NCI-H1105 treated with DMSO at 0.1 percent for 48 hours (cell line): Measurements from ENCODE around the gene BNC2.
A peak's percentile ranks its signal among the peaks of the same experiment; 100 is the strongest.

Experiments used
- DNase-seq: peaks from one replicate; lab custom pipeline; 2025; lab: John Stamatoyannopoulos, UW

BNC2 gene

GRCh38 chr9:16712787-16713186 lies 157.7 kb downstream of the BNC2 start:
- no peak for DNase-seq

- DNase-seq: no peak
Observed at GRCh38 chr9:16710888-16711287, 159.6 kb downstream of the BNC2 start.

- no peak for DNase-seq
Observed at GRCh38 chr9:16709924-16710323, 160.5 kb downstream of the BNC2 start.

- DNase-seq: no peak
Observed at GRCh38 chr9:16708656-16709435, 161.6 kb downstream of the BNC2 start.

GRCh38 chr9:16705111-16705604 lies 165.3 kb downstream of the BNC2 start:
- peak; percentile 18 for DNase-seq

GRCh38 chr9:16704116-16705110 lies 166.1 kb downstream of the BNC2 start:
- no peak for DNase-seq

GRCh38 chr9:16701347-16701746 lies 169.1 kb downstream of the BNC2 start:
- no peak for DNase-seq

- no peak for DNase-seq
Observed at GRCh38 chr9:16693616-16694015, 176.9 kb downstream of the BNC2 start.

GRCh38 chr9:16690628-16691027 lies 179.8 kb downstream of the BNC2 start:
- DNase-seq: no peak

- no peak for DNase-seq
Observed at GRCh38 chr9:16690205-16690604, 180.3 kb downstream of the BNC2 start.

GRCh38 chr9:16689351-16689938 lies 181.0 kb downstream of the BNC2 start:
- DNase-seq: peak; percentile 96

- no peak for DNase-seq
Observed at GRCh38 chr9:16688814-16689213, 181.7 kb downstream of the BNC2 start.

- no peak for DNase-seq
Observed at GRCh38 chr9:16687678-16688369, 182.6 kb downstream of the BNC2 start.

GRCh38 chr9:16683326-16683725 lies 187.1 kb downstream of the BNC2 start:
- DNase-seq: no peak

GRCh38 chr9:16682273-16682672 lies 188.2 kb downstream of the BNC2 start:
- DNase-seq: peak; percentile 8

- no peak for DNase-seq
Observed at GRCh38 chr9:16681652-16681987, 188.8 kb downstream of the BNC2 start.

GRCh38 chr9:16680975-16681651 lies 189.4 kb downstream of the BNC2 start:
- no peak for DNase-seq

GRCh38 chr9:16680541-16680940 lies 189.9 kb downstream of the BNC2 start:
- DNase-seq: no peak

GRCh38 chr9:16679327-16679821 lies 191.1 kb downstream of the BNC2 start:
- DNase-seq: no peak

- DNase-seq: no peak
Observed at GRCh38 chr9:16676519-16676918, 194.0 kb downstream of the BNC2 start.

- DNase-seq: no peak
Observed at GRCh38 chr9:16675131-16675530, 195.3 kb downstream of the BNC2 start.
